Ishikawa (cell line): ENCODE measurements around the gene CALD1.

Source experiments
- CREB1 ChIP-seq: IDR thresholded peaks from 2 replicates; pipeline ENCODE4 v1.6.1; 2012; ENCODE audit warnings: low read depth
- FOXM1 ChIP-seq: IDR thresholded peaks from 2 replicates; pipeline ENCODE4 v1.6.1; 2012; ENCODE audit warnings: low read depth, borderline replicate concordance
- TEAD4 ChIP-seq: IDR thresholded peaks from 2 replicates; pipeline ENCODE4 v1.6.1; 2012
- YY1 ChIP-seq: IDR thresholded peaks from 2 replicates; pipeline ENCODE4 v1.6.1; 2012; ENCODE audit warnings: low read depth
- ZBTB7A ChIP-seq: IDR thresholded peaks from 2 replicates; pipeline ENCODE4 v1.6.1; 2012; ENCODE audit warnings: low read depth
- TF ChIP-seq, protein P1 (sequence below): IDR thresholded peaks from 2 replicates; pipeline ENCODE4 v1.6.1; 2012

DNA sequence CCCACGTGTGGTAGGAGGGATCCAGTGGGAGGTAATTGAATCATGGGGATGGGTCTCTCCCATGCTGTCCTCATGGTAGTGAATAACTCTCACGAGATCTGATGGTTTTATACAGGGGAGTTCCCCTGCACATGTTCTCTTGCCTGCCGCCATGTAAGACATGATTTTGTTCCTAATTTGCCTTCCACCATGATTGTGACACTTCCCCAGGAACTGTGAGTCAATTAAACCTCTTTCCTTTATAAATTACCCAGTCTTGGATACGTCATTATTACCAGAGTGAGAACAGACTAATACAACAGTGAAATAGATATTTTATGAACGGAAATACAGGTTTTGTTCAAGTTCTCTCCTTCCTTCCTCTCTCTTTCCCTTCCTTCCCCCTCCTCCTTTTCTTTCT is 15.8 kb downstream of the CALD1 start:
- TF ChIP-seq, protein P1, sequence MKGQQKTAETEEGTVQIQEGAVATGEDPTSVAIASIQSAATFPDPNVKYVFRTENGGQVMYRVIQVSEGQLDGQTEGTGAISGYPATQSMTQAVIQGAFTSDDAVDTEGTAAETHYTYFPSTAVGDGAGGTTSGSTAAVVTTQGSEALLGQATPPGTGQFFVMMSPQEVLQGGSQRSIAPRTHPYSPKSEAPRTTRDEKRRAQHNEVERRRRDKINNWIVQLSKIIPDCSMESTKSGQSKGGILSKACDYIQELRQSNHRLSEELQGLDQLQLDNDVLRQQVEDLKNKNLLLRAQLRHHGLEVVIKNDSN, result no peak
- no peak for TF ChIP-seq CREB1
- no peak for TF ChIP-seq TEAD4
- no peak for TF ChIP-seq ZBTB7A
- no peak for TF ChIP-seq FOXM1
- TF ChIP-seq YY1, result no peak
